Esophagus (tissue), 2 donors: Measurements from ENCODE around the gene TEFM. TPM values are rescaled to one million over a fixed set of nuclear protein-coding genes. Genes with fewer than 3 reads are reported as not detected.
"Not testable (repeated sequence)": the region's sequence is repeated elsewhere in the genome, so short reads cannot be mapped to it uniquely, and the experiment has no call there.

Experiments
- H3K27ac ChIP-seq, 2 donors: one replicate each; pipeline ENCODE4 v1.5.1; 2013; ENCODE audit warnings: low read depth in 2 of 2, mild to moderate bottlenecking in 2 of 2, inconsistent platforms in 1 of 2, low read length in 1 of 2, moderate library complexity in 1 of 2
- H3K27me3 ChIP-seq, 2 donors: one replicate each; pipeline ENCODE4 v1.6.1; 2013; ENCODE audit warnings: low read length in 2 of 2, control low read depth in 1 of 2, mild to moderate bottlenecking in 1 of 2; ENCODE audit not compliant: insufficient read depth in 2 of 2, control insufficient read depth in 1 of 2
- H3K36me3 ChIP-seq, 2 donors: one replicate each; pipeline ENCODE4 v1.6.1; 2013; ENCODE audit warnings: low read length in 1 of 2; ENCODE audit not compliant: control insufficient read depth in 2 of 2, insufficient read depth in 2 of 2
- H3K4me1 ChIP-seq, 2 donors: one replicate each; pipeline ENCODE4 v1.6.1; 2013; ENCODE audit warnings: low read length in 1 of 2; ENCODE audit not compliant: control insufficient read depth in 2 of 2, insufficient read depth in 2 of 2
- H3K4me3 ChIP-seq, 2 donors: one replicate each; pipeline ENCODE4 v1.5.1; 2013; ENCODE audit warnings: low read length in 2 of 2, mild to moderate bottlenecking in 2 of 2, low read depth in 1 of 2, moderate library complexity in 1 of 2
- H3K9me3 ChIP-seq, 2 donors: one replicate each; pipeline ENCODE4 v1.6.1; 2013; ENCODE audit warnings: mild to moderate bottlenecking in 2 of 2, low read depth in 1 of 2, low read length in 1 of 2, moderate library complexity in 1 of 2; ENCODE audit not compliant: control insufficient read depth in 2 of 2, insufficient read depth in 1 of 2
- WGBS, 2 donors: extraction: QIAGEN DNeasy Blood & Tissue Kit; methylation state at CpG; one replicate each; pipeline ENCODE4 v1.1.7; 2013; 5-methylcytosine and 5-hydroxymethylcytosine counted together
- polyA plus RNA-seq, 2 donors: library from polyadenylated mRNA; stranded (reverse); fragments of 200-250 nt; gene quantifications; one replicate each; pipeline ENCODE4 v1.2.3, GENCODE V29; 2013
- donor health status: healthy with polysubstance abuse.
- donor health status: Bipolar disorder and iron deficiency.

The TEFM gene
- polyA plus RNA-seq, 2 donors, result 5.0 to 9.2 TPM

- 69% methylated on average over 5 of the region's 5 CpGs for whole genome bisulfite sequencing, 2 donors
Measured at GRCh38 chr17:30933966-30934365, 27.9 kb upstream of the TEFM start.

DNA sequence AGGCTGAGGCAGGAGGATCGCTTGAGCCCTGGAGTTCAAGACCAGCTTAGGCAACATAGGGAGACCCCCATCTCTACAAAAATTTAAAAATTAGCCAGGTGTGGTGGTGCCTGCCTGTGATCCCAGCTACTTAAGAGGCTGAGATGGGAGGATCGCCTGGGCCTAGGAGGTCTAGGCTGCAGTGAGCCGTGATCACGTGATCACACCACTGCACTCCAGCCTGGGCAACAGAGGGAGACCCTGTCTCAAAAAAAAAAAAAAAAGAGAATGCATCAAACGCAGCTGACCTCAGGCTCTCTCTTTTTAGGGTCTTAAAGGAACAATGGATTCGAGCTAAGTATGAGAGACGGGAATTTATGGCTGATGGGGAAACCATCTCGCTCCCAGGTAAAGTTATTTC lies 25.5 kb upstream of the TEFM start:
- not testable (repeated sequence) for H3K27me3 ChIP-seq, H3K4me3 ChIP-seq, H3K36me3 ChIP-seq, H3K27ac ChIP-seq, H3K9me3 ChIP-seq, H3K4me1 ChIP-seq
- WGBS, 2 donors, result 91 to 93% methylated on average over 8 of the region's 8 CpGs

More at GRCh38 chr17:30933966-30934365, 27.9 kb upstream of the TEFM start:
- no peak overlapping the region for H3K4me3 ChIP-seq
- no peaks in the 10 kb centered on the region for H3K9me3 ChIP-seq
- H3K36me3 ChIP-seq, result no peaks in the 10 kb centered on the region
- H3K27ac ChIP-seq, result no peak overlapping the region
- no peaks in the 10 kb centered on the region for H3K4me1 ChIP-seq
- no peaks in the 10 kb centered on the region for H3K27me3 ChIP-seq

DNA sequence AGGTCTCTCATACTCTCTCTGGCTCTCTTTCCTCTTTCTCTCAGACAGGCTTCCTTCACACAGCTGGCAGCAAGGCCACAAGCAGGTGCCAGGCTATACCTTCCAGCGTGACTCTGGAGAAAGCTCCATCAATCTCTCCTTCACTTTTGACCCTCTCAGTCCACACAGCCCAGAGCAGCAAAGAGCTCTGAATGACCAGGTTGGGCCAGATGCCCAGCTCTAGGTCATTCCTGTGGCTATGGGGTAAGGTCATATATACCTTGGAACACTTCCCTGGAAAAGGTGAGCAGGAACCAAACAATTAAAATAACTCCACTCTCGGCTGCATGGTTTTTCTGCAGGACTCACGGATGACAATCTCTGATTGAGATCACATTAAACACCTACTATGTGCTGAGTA lies 24.5 kb upstream of the TEFM start:
- no peaks in the 10 kb centered on the region for H3K4me1 ChIP-seq
- H3K9me3 ChIP-seq, result no peaks in the 10 kb centered on the region
- no peak overlapping the region for H3K27ac ChIP-seq
- H3K27me3 ChIP-seq, result no peaks in the 10 kb centered on the region
- no peak overlapping the region for H3K4me3 ChIP-seq
- no peaks in the 10 kb centered on the region for H3K36me3 ChIP-seq
- 88 to 90% methylated on average over 3 of the region's 3 CpGs for WGBS, 2 donors

- not testable (repeated sequence) for H3K9me3 ChIP-seq, H3K4me1 ChIP-seq, H3K27ac ChIP-seq, H3K4me3 ChIP-seq, H3K36me3 ChIP-seq, H3K27me3 ChIP-seq
- WGBS, 2 donors, result 95 to 97% methylated on average over 3 of the region's 3 CpGs
Measured at GRCh38 chr17:30929861-30930260, 23.8 kb upstream of the TEFM start.

GRCh38 chr17:30929081-30929633 lies 23.1 kb upstream of the TEFM start:
- Histone ChIP-seq H3K36me3 (no peaks in the 10 kb centered on the region), H3K4me1 (no peaks in the 10 kb centered on the region), H3K27ac (no peak overlapping the region), H3K9me3 (no peaks in the 10 kb centered on the region), H3K4me3 (no peak overlapping the region), H3K27me3 (no peaks in the 10 kb centered on the region)
- WGBS, 2 donors, result 62 to 68% methylated on average over 8 of the region's 8 CpGs

GRCh38 chr17:30928584-30928983 lies 22.5 kb upstream of the TEFM start:
- no peak overlapping the region for H3K27ac ChIP-seq
- H3K4me1 ChIP-seq, result no peaks in the 10 kb centered on the region
- peaks cover 0 to 3% of the 10 kb centered on the region in 2 donors for H3K27me3 ChIP-seq
- H3K9me3 ChIP-seq, result no peaks in the 10 kb centered on the region
- 80 to 87% methylated on average over 3 of the region's 3 CpGs for WGBS, 2 donors
- no peaks in the 10 kb centered on the region for H3K36me3 ChIP-seq
- no peak overlapping the region for H3K4me3 ChIP-seq

- Histone ChIP-seq H3K9me3 (no peaks in the 10 kb centered on the region), H3K4me1 (peaks cover 0 to 2% of the 10 kb centered on the region in 2 donors)
- WGBS, 2 donors, result 92 to 96% methylated on average over 5 of the region's 5 CpGs
Measured at GRCh38 chr17:30927756-30928155, 21.7 kb upstream of the TEFM start.

GRCh38 chr17:30926516-30926915 lies 20.5 kb upstream of the TEFM start:
- no peak overlapping the region for H3K4me3 ChIP-seq
- WGBS, 2 donors, result 74 to 76% methylated on average over 6 of the region's 6 CpGs
- H3K4me1 ChIP-seq, result peaks cover 0 to 2% of the 10 kb centered on the region in 2 donors
- peaks cover 0 to 10% of the 10 kb centered on the region in 2 donors for H3K27me3 ChIP-seq
- H3K9me3 ChIP-seq, result no peaks in the 10 kb centered on the region
- no peaks in the 10 kb centered on the region for H3K36me3 ChIP-seq
- no peak overlapping the region for H3K27ac ChIP-seq

More at GRCh38 chr17:30927756-30928155, 21.7 kb upstream of the TEFM start:
- H3K4me3 ChIP-seq, result no peak overlapping the region
- H3K36me3 ChIP-seq, result no peaks in the 10 kb centered on the region
- H3K27me3 ChIP-seq, result peaks cover 0 to 3% of the 10 kb centered on the region in 2 donors
- H3K27ac ChIP-seq, result no peak overlapping the region

DNA sequence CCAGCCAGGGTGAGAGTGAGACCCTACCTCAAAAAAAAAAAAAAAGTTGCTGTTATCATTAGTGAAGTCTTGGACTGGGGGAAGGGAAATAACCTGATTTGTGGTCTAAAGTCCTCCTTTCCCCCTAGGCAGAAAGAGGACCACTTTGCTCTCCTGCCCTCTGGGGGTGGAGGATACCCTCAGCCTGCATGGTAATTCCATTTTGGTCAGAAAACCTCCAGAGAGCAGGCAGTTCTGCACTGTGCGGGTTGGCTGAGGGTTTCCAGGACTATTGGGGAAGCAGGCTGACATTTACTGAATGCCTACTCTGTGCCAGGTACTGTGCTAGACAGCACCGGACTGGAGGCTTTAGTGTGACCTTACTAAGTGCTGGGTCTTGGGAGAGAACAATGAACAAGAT lies 18.3 kb upstream of the TEFM start:
- H3K27ac ChIP-seq, result no peak overlapping the region
- peaks cover 2% of the 10 kb centered on the region in 2 donors for H3K4me1 ChIP-seq
- H3K9me3 ChIP-seq, result no peaks in the 10 kb centered on the region
- H3K27me3 ChIP-seq, result peaks cover 0 to 10% of the 10 kb centered on the region in 2 donors
- 64 to 70% methylated on average over 2 of the region's 2 CpGs for WGBS, 2 donors
- H3K36me3 ChIP-seq, result no peaks in the 10 kb centered on the region
- H3K4me3 ChIP-seq, result no peak overlapping the region

GRCh38 chr17:30922235-30923030 lies 16.4 kb upstream of the TEFM start:
- Histone ChIP-seq H3K36me3 (no peaks in the 10 kb centered on the region), H3K27me3 (peaks cover 0 to 10% of the 10 kb centered on the region in 2 donors), H3K4me1 (peaks cover 2% of the 10 kb centered on the region in 2 donors), H3K4me3 (peak overlapping the region; percentile 52), H3K27ac (peak overlapping the region in 1 of 2 donors; percentile 2), H3K9me3 (no peaks in the 10 kb centered on the region)
- 3 to 6% methylated on average over 56 to 66 of the region's 66 CpGs for WGBS, 2 donors
